GM19351 (cell line): ENCODE data around the gene RTL5.

ENCODE experiments used
- ATAC-seq: cut with Tn5 transposase; IDR thresholded peaks from one replicate; pipeline ENCODE4 v1.9.1; 2021; ENCODE audit warnings: mild to moderate bottlenecking, moderate library complexity; ENCODE audit not compliant: unreplicated experiment

Gene RTL5

GRCh38 chrX:72079607-72080006 lies 52.1 kb downstream of the RTL5 start:
- no peak for ATAC-seq

DNA sequence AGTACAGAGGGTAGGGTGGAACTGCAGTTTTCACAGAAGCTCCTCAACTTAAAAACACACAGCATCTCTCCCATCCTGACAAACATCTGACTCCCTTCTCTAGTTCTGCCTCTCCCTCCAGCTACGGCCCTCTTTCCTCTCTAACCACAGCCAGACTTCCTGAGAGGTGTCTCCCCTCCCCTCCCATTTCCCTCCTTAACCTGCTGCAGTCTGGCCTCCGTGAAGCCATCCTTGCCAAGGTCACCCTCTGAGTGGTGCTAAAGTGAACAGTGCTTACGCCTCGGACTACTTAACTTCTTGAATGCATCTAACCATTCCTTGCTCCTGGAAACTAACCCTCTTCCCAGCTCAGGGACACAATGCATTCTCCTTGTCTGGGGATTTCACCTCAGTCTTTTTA lies 53.3 kb downstream of the RTL5 start:
- no peak for ATAC-seq
